Type B pancreatic cell (in vitro differentiated cells): Measurements from ENCODE around the gene MRPS27. TPM values are rescaled to one million over a fixed set of nuclear protein-coding genes. Genes with fewer than 3 reads are reported as not detected.

Source experiments
- DNase-seq: peaks from one replicate; pipeline ENCODE4 v3.0.0; 2021; ENCODE audit warnings: mixed read lengths; ENCODE audit not compliant: unreplicated experiment; ENCODE audit errors: extremely low spot score
- H3K27ac Mint-ChIP-seq: 2 replicates; pipeline ENCODE4 v1.8.0; 2021; ENCODE audit warnings: mild to moderate bottlenecking, mixed read lengths
- H3K27me3 Mint-ChIP-seq: 2 replicates; pipeline ENCODE4 v1.8.0; 2021; ENCODE audit warnings: mixed read lengths
- H3K36me3 Mint-ChIP-seq: 2 replicates; pipeline ENCODE4 v1.8.0; 2021; ENCODE audit warnings: mixed read lengths
- H3K4me1 Mint-ChIP-seq: one replicate; pipeline ENCODE4 v1.8.0; 2021; ENCODE audit warnings: mixed read lengths; ENCODE audit not compliant: unreplicated experiment
- H3K4me3 Mint-ChIP-seq: 2 replicates; pipeline ENCODE4 v1.8.0; 2021; ENCODE audit warnings: mild to moderate bottlenecking, mixed read lengths
- H3K9me3 Mint-ChIP-seq: 2 replicates; pipeline ENCODE4 v1.8.0; 2021; ENCODE audit warnings: mixed read lengths
- total RNA-seq: library from RNA; stranded (reverse); gene quantifications from 2 replicates; pipeline ENCODE4 v1.2.1, GENCODE V29; 2021; ENCODE audit warnings: low replicate concordance
- TF ChIP-seq, protein P1 (sequence below): fragments of 200-600 bp; sonication (generic); conservative IDR thresholded peaks from 2 replicates; pipeline ENCODE4 v1.5.0; 2021; ENCODE audit warnings: antibody characterized with exemption, mild to moderate bottlenecking

The MRPS27 gene
- total RNA-seq, 1 donor from 2014 or later, result 66.3 TPM

GRCh38 chr5:72268753-72269410 is 51.2 kb downstream of the MRPS27 start:
- H3K9me3 Mint-ChIP-seq, result no peaks in the 10 kb centered on the region
- peaks cover 23% of the 10 kb centered on the region for H3K36me3 Mint-ChIP-seq
- no peak overlapping the region for H3K4me3 Mint-ChIP-seq
- H3K27ac Mint-ChIP-seq, result no peak overlapping the region
- TF ChIP-seq, protein P1, sequence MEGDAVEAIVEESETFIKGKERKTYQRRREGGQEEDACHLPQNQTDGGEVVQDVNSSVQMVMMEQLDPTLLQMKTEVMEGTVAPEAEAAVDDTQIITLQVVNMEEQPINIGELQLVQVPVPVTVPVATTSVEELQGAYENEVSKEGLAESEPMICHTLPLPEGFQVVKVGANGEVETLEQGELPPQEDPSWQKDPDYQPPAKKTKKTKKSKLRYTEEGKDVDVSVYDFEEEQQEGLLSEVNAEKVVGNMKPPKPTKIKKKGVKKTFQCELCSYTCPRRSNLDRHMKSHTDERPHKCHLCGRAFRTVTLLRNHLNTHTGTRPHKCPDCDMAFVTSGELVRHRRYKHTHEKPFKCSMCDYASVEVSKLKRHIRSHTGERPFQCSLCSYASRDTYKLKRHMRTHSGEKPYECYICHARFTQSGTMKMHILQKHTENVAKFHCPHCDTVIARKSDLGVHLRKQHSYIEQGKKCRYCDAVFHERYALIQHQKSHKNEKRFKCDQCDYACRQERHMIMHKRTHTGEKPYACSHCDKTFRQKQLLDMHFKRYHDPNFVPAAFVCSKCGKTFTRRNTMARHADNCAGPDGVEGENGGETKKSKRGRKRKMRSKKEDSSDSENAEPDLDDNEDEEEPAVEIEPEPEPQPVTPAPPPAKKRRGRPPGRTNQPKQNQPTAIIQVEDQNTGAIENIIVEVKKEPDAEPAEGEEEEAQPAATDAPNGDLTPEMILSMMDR, result peak; percentile 87
- DNase-seq, result no peak
- no peaks in the 10 kb centered on the region for H3K4me1 Mint-ChIP-seq
- no peaks in the 10 kb centered on the region for H3K27me3 Mint-ChIP-seq

GRCh38 chr5:72268260-72268659 is 51.8 kb downstream of the MRPS27 start:
- Mint-ChIP-seq H3K27me3 (no peaks in the 10 kb centered on the region), H3K4me1 (no peaks in the 10 kb centered on the region)

GRCh38 chr5:72267685-72268084 is 52.4 kb downstream of the MRPS27 start:
- Mint-ChIP-seq H3K27me3 (no peaks in the 10 kb centered on the region), H3K4me1 (no peaks in the 10 kb centered on the region), H3K27ac (no peak overlapping the region), H3K4me3 (no peak overlapping the region), H3K9me3 (no peaks in the 10 kb centered on the region), H3K36me3 (peaks cover 20% of the 10 kb centered on the region)
- TF ChIP-seq, protein P1, result no peak
- no peak for DNase-seq

More at GRCh38 chr5:72268260-72268659, 51.8 kb downstream of the MRPS27 start:
- Mint-ChIP-seq H3K36me3 (peaks cover 20% of the 10 kb centered on the region), H3K9me3 (no peaks in the 10 kb centered on the region), H3K27ac (no peak overlapping the region), H3K4me3 (no peak overlapping the region)
- DNase-seq, result no peak
- TF ChIP-seq, protein P1, result no peak

GRCh38 chr5:72266862-72267261 is 53.2 kb downstream of the MRPS27 start:
- Mint-ChIP-seq H3K27ac (no peak overlapping the region), H3K4me3 (no peak overlapping the region), H3K27me3 (no peaks in the 10 kb centered on the region), H3K36me3 (peaks cover 20% of the 10 kb centered on the region), H3K4me1 (no peaks in the 10 kb centered on the region), H3K9me3 (no peaks in the 10 kb centered on the region)
- DNase-seq, result no peak
- TF ChIP-seq, protein P1, result no peak

DNA sequence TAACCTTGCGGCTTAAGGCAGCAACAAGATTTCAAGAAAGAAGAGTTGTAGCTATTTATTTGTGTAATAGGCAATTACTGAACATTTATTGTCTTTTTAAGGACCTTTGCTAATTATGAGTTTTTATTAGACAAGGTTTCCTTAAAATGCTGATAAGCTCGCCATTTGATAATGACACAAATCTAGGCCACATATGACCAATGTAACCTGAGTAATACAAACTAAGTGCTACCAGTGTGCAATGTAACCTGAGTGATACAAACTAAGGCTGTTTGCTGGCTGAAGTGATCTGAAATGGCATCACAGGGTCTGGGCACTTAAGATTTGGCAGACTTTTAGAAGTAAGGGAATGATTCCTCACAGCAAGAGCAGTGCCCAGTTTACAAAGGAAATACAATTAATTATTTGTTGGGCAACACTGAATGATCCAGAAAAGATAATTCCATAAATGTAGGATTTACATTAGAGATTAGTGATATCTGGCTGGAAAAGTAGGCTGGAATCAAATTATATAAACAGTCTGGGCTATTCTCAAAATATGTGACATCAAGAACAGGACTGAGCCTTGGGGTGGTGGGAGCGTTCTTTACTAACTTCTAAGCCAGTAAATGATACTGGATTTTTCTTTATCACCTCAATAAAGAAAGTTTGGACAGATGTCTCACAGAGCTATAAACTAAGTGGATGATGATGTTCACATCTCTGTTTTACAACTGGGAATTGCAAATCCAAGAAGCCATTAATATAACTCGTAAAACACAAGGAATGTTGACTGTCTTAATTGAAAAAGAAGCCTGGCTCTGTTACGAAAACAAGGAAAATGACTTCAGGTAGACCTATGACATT is 54.8 kb downstream of the MRPS27 start:
- Mint-ChIP-seq H3K27me3 (no peaks in the 10 kb centered on the region), H3K36me3 (peaks cover 15% of the 10 kb centered on the region), H3K9me3 (no peaks in the 10 kb centered on the region), H3K27ac (no peak overlapping the region), H3K4me3 (no peak overlapping the region), H3K4me1 (no peaks in the 10 kb centered on the region)
- TF ChIP-seq, protein P1, result no peak
- DNase-seq, result no peak
